GM12875 (cell line): ENCODE results near the gene NOD2.

ENCODE experiments used
- H3K4me3 ChIP-seq: one replicate; pipeline ENCODE4 v1.5.1; 2011; ENCODE audit warnings: low read depth, low read length, control low read depth
- CTCF ChIP-seq: IDR thresholded peaks from 2 replicates; pipeline ENCODE4 v1.5.1; 2011; ENCODE audit warnings: low read depth, mild to moderate bottlenecking, control low read depth, inconsistent platforms, low read length, moderate library complexity, borderline replicate concordance; ENCODE audit not compliant: insufficient read depth

The NOD2 gene

GRCh38 chr16:50692999-50693781 lies at the start of gene NOD2:
NOD2 (plus strand) TSS chr16:50693606; CDS start chr16:50699496, 5,890 bp downstream.
- TF ChIP-seq CTCF = no peak
- H3K4me3 ChIP-seq = peak within 1 kb of the TSS; percentile 58

DNA sequence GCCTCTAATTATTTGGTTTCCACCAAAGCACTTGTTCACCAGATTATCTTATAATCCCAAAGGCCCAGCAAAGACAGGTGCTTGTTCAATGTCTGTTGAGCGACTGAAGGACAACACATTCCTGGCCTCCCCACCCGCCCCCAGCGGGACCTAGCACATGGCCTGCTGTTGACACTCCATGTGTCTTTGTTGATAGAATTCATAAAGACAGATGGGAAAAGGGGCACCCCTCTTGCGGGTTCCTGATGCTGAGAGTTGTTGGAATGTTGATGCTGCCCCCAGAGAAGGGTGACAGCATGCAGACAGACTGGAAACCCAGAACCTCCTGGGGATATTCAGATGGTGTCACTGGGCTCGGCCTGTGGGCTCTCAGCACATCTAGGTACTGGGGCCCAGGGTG lies 49.2 kb upstream of the NOD2 start:
- TF ChIP-seq CTCF = no peak
- no peak overlapping the region for H3K4me3 ChIP-seq

GRCh38 chr16:50644729-50645128 lies 48.7 kb upstream of the NOD2 start:
- H3K4me3 ChIP-seq = no peak overlapping the region
- peak; percentile 41; the same call in 1 of the 2 replicates for TF ChIP-seq CTCF

DNA sequence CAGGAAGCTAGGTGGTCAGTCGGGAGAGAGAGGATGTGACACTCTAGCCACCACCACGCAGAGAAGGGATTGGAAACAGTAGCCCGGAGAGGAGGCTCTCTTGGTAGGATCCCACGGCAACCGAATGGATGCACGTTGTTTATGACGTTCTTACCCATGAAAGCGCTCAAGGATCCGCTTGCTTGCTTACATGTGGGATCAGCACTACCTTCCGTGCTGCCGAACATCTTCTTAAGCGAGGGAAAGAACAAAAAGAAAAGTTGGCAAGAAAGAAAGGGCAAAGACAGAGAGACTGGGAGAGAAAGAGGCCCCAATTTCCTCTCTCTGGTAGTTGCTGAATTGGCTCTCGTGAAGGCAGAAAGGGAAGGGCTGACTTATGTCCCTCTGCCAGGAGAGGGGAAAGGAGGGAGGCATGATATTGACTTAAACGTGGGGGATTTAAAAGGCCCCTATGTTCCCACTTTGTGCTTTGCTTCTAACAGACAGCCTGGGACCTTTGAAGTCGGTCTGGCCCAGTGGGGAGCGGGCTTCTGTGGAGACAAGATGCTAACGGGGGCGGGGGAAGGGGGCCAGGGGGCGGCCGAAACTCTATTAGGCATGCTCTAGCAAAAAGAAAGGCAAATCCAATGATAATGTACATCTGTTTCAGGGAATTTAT lies 47.7 kb upstream of the NOD2 start:
- no peak for TF ChIP-seq CTCF
- H3K4me3 ChIP-seq = no peak overlapping the region

DNA sequence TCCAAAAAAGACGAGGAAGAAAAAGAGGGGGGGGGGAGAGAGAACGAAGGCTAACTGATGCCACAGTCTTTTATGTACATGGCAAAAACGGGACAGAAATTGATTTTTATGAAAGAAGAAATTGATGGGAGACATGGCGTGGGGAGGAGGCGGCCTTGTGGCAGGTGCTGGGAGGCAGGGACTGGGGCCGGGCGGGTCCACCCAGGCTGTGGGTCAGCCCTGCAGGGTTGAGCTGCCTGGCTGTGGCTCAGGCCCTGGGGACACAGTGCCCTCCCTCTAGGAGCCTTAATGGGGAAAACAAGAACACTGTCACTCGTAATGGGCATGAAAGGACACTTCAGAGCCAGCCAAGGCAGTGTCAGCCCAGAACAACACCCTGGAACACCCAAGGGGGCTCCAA lies 47.1 kb upstream of the NOD2 start:
- no peak for TF ChIP-seq CTCF
- no peak overlapping the region for H3K4me3 ChIP-seq

- no peak overlapping the region for H3K4me3 ChIP-seq
- TF ChIP-seq CTCF = no peak
Measured at GRCh38 chr16:50651835-50652438, 41.5 kb upstream of the NOD2 start.
